NT2/D1 (cell line): ENCODE results near the gene DIDO1.

ENCODE experiments used
- YY1 ChIP-seq: IDR thresholded peaks from 2 replicates; pipeline ENCODE4 v1.6.1; 2011; ENCODE audit not compliant: insufficient read length, insufficient read depth
- ZNF274 ChIP-seq: IDR thresholded peaks from 2 replicates; pipeline ENCODE4 v1.6.1; 2011; ENCODE audit warnings: mild to moderate bottlenecking, low read depth, low read length

DNA sequence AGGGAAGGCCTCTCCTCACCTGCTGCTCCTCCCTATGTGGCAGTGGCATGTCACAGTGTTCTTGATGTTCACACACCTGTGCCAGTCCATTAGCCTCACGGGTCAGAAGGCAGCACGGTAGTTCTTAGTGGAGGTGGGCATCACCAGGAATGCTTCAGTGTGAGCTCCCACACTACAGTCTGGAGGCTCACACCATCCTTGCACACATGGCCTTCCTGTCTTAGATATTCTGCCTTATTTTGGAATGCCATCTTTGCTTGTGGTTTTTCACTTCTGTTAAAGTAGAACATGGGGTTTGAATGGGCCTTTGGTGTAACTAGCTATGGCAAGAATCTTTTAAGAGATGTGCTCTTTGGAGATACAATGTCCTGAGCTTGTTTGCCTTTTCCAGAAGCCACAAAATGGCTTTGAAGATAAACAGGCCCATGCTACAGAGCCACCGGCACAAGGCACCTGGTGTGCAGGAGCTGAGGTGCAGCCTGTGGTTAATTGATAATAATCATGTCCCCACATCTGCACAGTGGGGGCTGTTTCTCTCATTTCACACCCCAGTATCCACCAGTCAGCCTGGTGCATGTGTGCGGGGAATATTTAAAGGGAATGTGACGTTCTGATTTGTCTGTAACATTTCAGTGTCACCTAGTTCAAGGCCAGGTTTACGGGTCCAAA, 23.0 kb upstream of the DIDO1 start:
- TF ChIP-seq YY1 (no peak), ZNF274 (no peak)
